ENCODE data around the gene CCDC188. TPM values are rescaled to one million over a fixed set of nuclear protein-coding genes. Genes with fewer than 3 reads are reported as not detected.

CCDC188 gene
- total RNA-seq, 1 donor from 2014 or later, result 4.3 TPM

GRCh38 chr22:20102203-20102780 is 48.6 kb downstream of the CCDC188 start:
- H3K27ac Mint-ChIP-seq, result no peak overlapping the region
- H3K4me1 Mint-ChIP-seq (ENCODE audit: unreplicated experiment), result no peaks in the 10 kb centered on the region
- H3K27me3 Mint-ChIP-seq, result no peaks in the 10 kb centered on the region
- H3K9me3 Mint-ChIP-seq, result no peaks in the 10 kb centered on the region
- DNase-seq (ENCODE audit: extremely low spot score, unreplicated experiment), result no peak
- H3K4me3 Mint-ChIP-seq, result no peak overlapping the region
- H3K36me3 Mint-ChIP-seq, result peaks cover 7% of the 10 kb centered on the region
- TF ChIP-seq CTCF (conservative IDR thresholded peaks at IDR 0.05), result no peak

GRCh38 chr22:20101638-20102037 is 49.2 kb downstream of the CCDC188 start:
- Mint-ChIP-seq H3K27ac (no peak overlapping the region), H3K4me3 (no peak overlapping the region), H3K9me3 (no peaks in the 10 kb centered on the region), H3K4me1 (ENCODE audit: unreplicated experiment) (no peaks in the 10 kb centered on the region), H3K27me3 (no peaks in the 10 kb centered on the region), H3K36me3 (peaks cover 13% of the 10 kb centered on the region)
- no peak for DNase-seq (ENCODE audit: extremely low spot score, unreplicated experiment)
- no peak for TF ChIP-seq CTCF (conservative IDR thresholded peaks at IDR 0.05)

- H3K27ac Mint-ChIP-seq, result no peak overlapping the region
- TF ChIP-seq CTCF (conservative IDR thresholded peaks at IDR 0.05), result no peak
- H3K4me3 Mint-ChIP-seq, result no peak overlapping the region
- no peak for DNase-seq (ENCODE audit: extremely low spot score, unreplicated experiment)
- peaks cover 34% of the 10 kb centered on the region for H3K36me3 Mint-ChIP-seq
- no peaks in the 10 kb centered on the region for H3K4me1 Mint-ChIP-seq (ENCODE audit: unreplicated experiment)
- H3K27me3 Mint-ChIP-seq, result no peaks in the 10 kb centered on the region
- H3K9me3 Mint-ChIP-seq, result no peaks in the 10 kb centered on the region
Measured at GRCh38 chr22:20099099-20099711, 51.6 kb downstream of the CCDC188 start.

Small RNA genes within 50 kb of the gene (microRNA-seq; reads per million reads assigned to microRNA genes)
- not detected for gene MIR6816

Other genes starting within 250 kb of the CCDC188 start
- 87.2 and 87.4 TPM in 2 replicates for gene COMT, start 209.3 kb downstream of the CCDC188 start, total RNA-seq (ENCODE audit: low replicate concordance)
- gene TXNRD2, start 209.2 kb downstream of the CCDC188 start, total RNA-seq (ENCODE audit: low replicate concordance), result 13.2 and 25.1 TPM in 2 replicates
- gene ARVCF, start 134.2 kb downstream of the CCDC188 start, total RNA-seq (ENCODE audit: low replicate concordance), result 40.8 and 55.3 TPM in 2 replicates
- gene TANGO2, start 129.9 kb downstream of the CCDC188 start, total RNA-seq (ENCODE audit: low replicate concordance), result 17.4 and 32.1 TPM in 2 replicates
- gene DGCR8, start 70.8 kb downstream of the CCDC188 start, total RNA-seq (ENCODE audit: low replicate concordance), result 39.0 and 61.3 TPM in 2 replicates
- 129 and 235 TPM in 2 replicates for gene RANBP1, start 35.0 kb downstream of the CCDC188 start, total RNA-seq (ENCODE audit: low replicate concordance)
- gene TRMT2A, start 33.8 kb downstream of the CCDC188 start, total RNA-seq (ENCODE audit: low replicate concordance), result 57.7 and 64.8 TPM in 2 replicates
- gene ZDHHC8, start 19.3 kb downstream of the CCDC188 start, total RNA-seq (ENCODE audit: low replicate concordance), result 55.2 and 73.6 TPM in 2 replicates
- 9.0 and 12.8 TPM in 2 replicates for gene RTN4R, start 117.3 kb upstream of the CCDC188 start, total RNA-seq (ENCODE audit: low replicate concordance)
- gene DGCR6L, start 169.0 kb upstream of the CCDC188 start, total RNA-seq (ENCODE audit: low replicate concordance), result 35.9 and 46.6 TPM in 2 replicates
- 24.6 and 39.5 TPM in 2 replicates for gene ZNF74, start 243.1 kb upstream of the CCDC188 start, total RNA-seq (ENCODE audit: low replicate concordance)

All from type B pancreatic cell (in vitro differentiated cells).